WTC11 (cell line): ENCODE data around the gene FASN. TPM values are rescaled to one million over a fixed set of nuclear protein-coding genes. Genes with fewer than 3 reads are reported as not detected.

Experiments used
- ATAC-seq: fragments of 200-7000 bp; cut with Tn5 transposase; 2 replicates; pipeline ENCODE4 v1.10.0; 2021; ENCODE audit warnings: mild to moderate bottlenecking, moderate library complexity
- CTCF ChIA-PET: fragments of 300-600 bp; sonication (Branson Sonifier 250); formaldehyde crosslinking; loops from one replicate; lab custom pipeline; 2021; ENCODE audit warnings: antibody characterized with exemption; lab: Charles Lee
- POLR2A ChIA-PET: fragments of 350-600 bp; sonication (Branson Sonifier 250); formaldehyde crosslinking; loops from one replicate; lab custom pipeline; 2021; ENCODE audit warnings: antibody characterized with exemption; lab: Charles Lee
- DNase-seq: peaks from one replicate; pipeline ENCODE4 v3.0.0; 2021; ENCODE audit warnings: low spot score
- H3K27ac Mint-ChIP-seq: 2 replicates; pipeline ENCODE4 v1.8.0; 2021; ENCODE audit warnings: mixed read lengths
- H3K27me3 Mint-ChIP-seq: 2 replicates; pipeline ENCODE4 v1.8.0; 2021; ENCODE audit warnings: low read depth, mild to moderate bottlenecking, moderate library complexity, mixed read lengths
- H3K36me3 Mint-ChIP-seq: 2 replicates; pipeline ENCODE4 v1.8.0; 2021; ENCODE audit warnings: mixed read lengths
- H3K4me1 Mint-ChIP-seq: 2 replicates; pipeline ENCODE4 v1.8.0; 2022; ENCODE audit warnings: mixed read lengths
- H3K4me3 Mint-ChIP-seq: 2 replicates; pipeline ENCODE4 v1.8.0; 2021; ENCODE audit warnings: mild to moderate bottlenecking, moderate library complexity, mixed read lengths
- H3K9me3 Mint-ChIP-seq: 2 replicates; pipeline ENCODE4 v1.8.0; 2021; ENCODE audit warnings: mixed read lengths
- CBFB ChIP-seq: sonication (generic); formaldehyde crosslinking; IDR thresholded peaks from 2 replicates; pipeline ENCODE4 v1.8.1; 2022; ENCODE audit warnings: mild to moderate bottlenecking, low read depth, missing genetic modification reagents
- CREM ChIP-seq: sonication (generic); formaldehyde crosslinking; IDR thresholded peaks from 2 replicates; pipeline ENCODE4 v1.8.1; 2022; ENCODE audit warnings: mild to moderate bottlenecking, missing genetic modification reagents, moderate library complexity
- ETV6 ChIP-seq: sonication (generic); formaldehyde crosslinking; IDR thresholded peaks from 2 replicates; pipeline ENCODE4 v1.8.1; 2022; ENCODE audit warnings: mild to moderate bottlenecking, missing genetic modification reagents
- KAT7 ChIP-seq: sonication (generic); formaldehyde crosslinking; IDR thresholded peaks from 2 replicates; pipeline ENCODE4 v1.8.1; 2023; ENCODE audit warnings: missing genetic modification reagents, mild to moderate bottlenecking, borderline replicate concordance
- NR1H2 ChIP-seq: sonication (generic); formaldehyde crosslinking; IDR thresholded peaks from 2 replicates; pipeline ENCODE4 v1.9.0; 2021; ENCODE audit warnings: mild to moderate bottlenecking, moderate library complexity, missing genetic modification reagents
- PRRX2 ChIP-seq: fragments of 250-450 bp; sonication (Bioruptor Pico); IDR thresholded peaks from 2 replicates; pipeline ENCODE4 v1.8.0; 2021; ENCODE audit warnings: mild to moderate bottlenecking
- SP1 ChIP-seq: sonication (generic); formaldehyde crosslinking; conservative IDR thresholded peaks from 2 replicates; pipeline ENCODE4 v1.8.1; 2022; ENCODE audit warnings: missing genetic modification reagents
- TCF7 ChIP-seq: sonication (generic); formaldehyde crosslinking; IDR thresholded peaks from 2 replicates; pipeline ENCODE4 v1.8.0; 2022; ENCODE audit warnings: mild to moderate bottlenecking, low read depth, missing genetic modification reagents, moderate library complexity
- ZNF317 ChIP-seq: sonication (generic); formaldehyde crosslinking; IDR thresholded peaks from 2 replicates; pipeline ENCODE4 v1.8.1; 2023; ENCODE audit warnings: low read depth, mild to moderate bottlenecking, moderate library complexity, missing genetic modification reagents, borderline replicate concordance
- total RNA-seq: library from RNA; stranded (reverse); gene quantifications from 3 replicates; pipeline ENCODE4 v1.2.3, GENCODE V29; 2021
- TF ChIP-seq, protein P1 (sequence below): sonication (generic); formaldehyde crosslinking; IDR thresholded peaks from 2 replicates; pipeline ENCODE4 v1.8.0; 2023; ENCODE audit warnings: missing genetic modification reagents
- TF ChIP-seq, protein P2 (sequence below): sonication (generic); formaldehyde crosslinking; IDR thresholded peaks from 2 replicates; pipeline ENCODE4 v1.8.1; 2022; ENCODE audit warnings: mild to moderate bottlenecking, missing genetic modification reagents, moderate library complexity, borderline replicate concordance
- TF ChIP-seq, protein P3 (sequence below): fragments of 250-450 bp; sonication (Bioruptor Pico); IDR thresholded peaks from 2 replicates; pipeline ENCODE4 v2.1.2; 2022; ENCODE audit warnings: mild to moderate bottlenecking, moderate library complexity
- TF ChIP-seq, protein P4 (sequence below): fragments of 250-450 bp; sonication (Bioruptor Pico); IDR thresholded peaks from 2 replicates; pipeline ENCODE4 v1.9.0; 2021; ENCODE audit warnings: mild to moderate bottlenecking, borderline replicate concordance
- TF ChIP-seq, protein P5 (sequence below): sonication (generic); formaldehyde crosslinking; IDR thresholded peaks from 2 replicates; pipeline ENCODE4 v1.8.1; 2022; ENCODE audit warnings: low read depth, missing genetic modification reagents, borderline replicate concordance
- TF ChIP-seq, protein P6 (sequence below): sonication (generic); formaldehyde crosslinking; IDR thresholded peaks from 2 replicates; pipeline ENCODE4 v1.8.0; 2022; ENCODE audit warnings: mild to moderate bottlenecking, missing genetic modification reagents

The FASN gene
- total RNA-seq, 1 experiment from 2014 or later = 742 TPM

DNA sequence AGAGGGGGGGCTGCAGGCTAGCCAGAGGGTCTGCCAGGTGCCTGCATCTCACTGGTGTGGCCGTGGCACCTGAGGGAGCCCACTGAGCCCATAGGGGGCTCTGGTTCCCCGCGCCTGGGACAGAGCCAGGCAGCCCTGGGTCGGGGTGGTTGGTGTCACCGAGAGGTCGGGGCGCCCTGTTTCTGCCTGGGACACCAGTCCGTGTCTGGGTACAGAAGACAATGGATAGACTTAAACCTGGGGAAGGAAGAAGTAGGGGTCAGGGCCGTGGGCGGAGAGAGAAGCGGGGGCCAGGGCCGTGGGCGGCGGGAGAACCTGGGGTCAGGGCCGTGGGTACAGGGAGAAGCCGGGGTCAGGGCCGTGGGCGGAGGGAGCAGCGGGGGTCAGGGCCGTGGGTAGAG, 49.5 kb downstream of the FASN start:
- Mint-ChIP-seq H3K36me3 (peaks cover 10% of the 10 kb centered on the region), H3K4me1 (peaks cover 6% of the 10 kb centered on the region), H3K9me3 (no peaks in the 10 kb centered on the region), H3K27ac (no peak overlapping the region), H3K4me3 (peak overlapping the region; percentile 35; the same call in 1 of the 2 replicates), H3K27me3 (no peaks in the 10 kb centered on the region)
- ATAC-seq (no peak), DNase-seq (no peak)
- ChIA-PET POLR2A (no interaction called here), CTCF (interaction anchor here (1.2 to 1.3 kb wide), 2 partner anchors 11 to 18 kb away, joined by 3 to 8 read pairs; partner anchors contain the start of gene DCXR)
- no peak for TF ChIP-seq CBFB (CRISPR knock-in tag)
- TF ChIP-seq PRRX2 (CRISPR knock-in tag) = no peak

DNA sequence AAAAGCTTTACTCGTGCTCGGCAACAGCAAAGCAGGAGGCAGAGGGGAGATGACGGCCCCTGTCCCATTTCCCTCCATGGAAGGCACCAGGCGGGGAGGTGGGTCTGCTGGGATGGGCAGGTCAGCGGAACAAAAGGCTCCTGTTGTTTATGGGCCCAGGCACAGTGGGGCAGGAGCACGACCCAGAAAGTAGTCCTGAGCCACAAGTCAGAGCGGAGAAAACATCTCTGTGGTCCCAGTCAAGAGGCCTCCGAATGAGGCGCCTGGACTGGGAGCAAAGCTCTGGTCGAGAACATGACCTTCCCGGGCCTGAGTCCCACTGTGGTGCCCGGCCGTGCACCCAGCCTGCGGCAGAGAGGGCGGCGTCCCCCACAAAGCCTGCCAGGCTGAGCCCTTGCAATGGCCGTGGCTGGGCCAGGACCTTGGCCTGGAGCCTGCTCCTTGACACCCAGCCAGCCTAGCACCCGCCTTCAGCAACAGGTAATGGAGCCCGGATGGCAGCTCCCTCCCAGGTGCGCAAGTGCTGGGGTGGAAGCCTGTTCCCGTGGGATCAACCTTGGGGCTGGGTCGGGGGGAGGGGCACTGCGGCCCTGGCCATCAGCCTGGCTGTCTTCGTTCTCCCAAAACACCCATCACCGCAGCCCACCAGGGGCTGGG, 50.0 kb downstream of the FASN start:
- CTCF ChIA-PET = interaction anchor here (1.2 to 1.3 kb wide), 2 partner anchors 10 to 17 kb away, joined by 3 to 8 read pairs; partner anchors contain the start of gene DCXR
- Mint-ChIP-seq H3K27me3 (no peaks in the 10 kb centered on the region), H3K4me3 (no peak overlapping the region), H3K36me3 (peaks cover 10% of the 10 kb centered on the region), H3K4me1 (peaks cover 11% of the 10 kb centered on the region), H3K27ac (peak overlapping the region; percentile 57; the same call in 1 of the 2 replicates), H3K9me3 (no peaks in the 10 kb centered on the region)
- DNase-seq (no peak), ATAC-seq (no peak)
- POLR2A ChIA-PET = no interaction called here
- no peak for TF ChIP-seq KAT7
- no peak for TF ChIP-seq NR1H2
- TF ChIP-seq, protein P1, sequence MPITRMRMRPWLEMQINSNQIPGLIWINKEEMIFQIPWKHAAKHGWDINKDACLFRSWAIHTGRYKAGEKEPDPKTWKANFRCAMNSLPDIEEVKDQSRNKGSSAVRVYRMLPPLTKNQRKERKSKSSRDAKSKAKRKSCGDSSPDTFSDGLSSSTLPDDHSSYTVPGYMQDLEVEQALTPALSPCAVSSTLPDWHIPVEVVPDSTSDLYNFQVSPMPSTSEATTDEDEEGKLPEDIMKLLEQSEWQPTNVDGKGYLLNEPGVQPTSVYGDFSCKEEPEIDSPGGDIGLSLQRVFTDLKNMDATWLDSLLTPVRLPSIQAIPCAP (CRISPR knock-in tag) = no peak
- no peak for TF ChIP-seq ETV6 (CRISPR knock-in tag)
- TF ChIP-seq, protein P2, sequence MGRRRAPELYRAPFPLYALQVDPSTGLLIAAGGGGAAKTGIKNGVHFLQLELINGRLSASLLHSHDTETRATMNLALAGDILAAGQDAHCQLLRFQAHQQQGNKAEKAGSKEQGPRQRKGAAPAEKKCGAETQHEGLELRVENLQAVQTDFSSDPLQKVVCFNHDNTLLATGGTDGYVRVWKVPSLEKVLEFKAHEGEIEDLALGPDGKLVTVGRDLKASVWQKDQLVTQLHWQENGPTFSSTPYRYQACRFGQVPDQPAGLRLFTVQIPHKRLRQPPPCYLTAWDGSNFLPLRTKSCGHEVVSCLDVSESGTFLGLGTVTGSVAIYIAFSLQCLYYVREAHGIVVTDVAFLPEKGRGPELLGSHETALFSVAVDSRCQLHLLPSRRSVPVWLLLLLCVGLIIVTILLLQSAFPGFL (CRISPR knock-in tag) = no peak
- TF ChIP-seq, protein P3, sequence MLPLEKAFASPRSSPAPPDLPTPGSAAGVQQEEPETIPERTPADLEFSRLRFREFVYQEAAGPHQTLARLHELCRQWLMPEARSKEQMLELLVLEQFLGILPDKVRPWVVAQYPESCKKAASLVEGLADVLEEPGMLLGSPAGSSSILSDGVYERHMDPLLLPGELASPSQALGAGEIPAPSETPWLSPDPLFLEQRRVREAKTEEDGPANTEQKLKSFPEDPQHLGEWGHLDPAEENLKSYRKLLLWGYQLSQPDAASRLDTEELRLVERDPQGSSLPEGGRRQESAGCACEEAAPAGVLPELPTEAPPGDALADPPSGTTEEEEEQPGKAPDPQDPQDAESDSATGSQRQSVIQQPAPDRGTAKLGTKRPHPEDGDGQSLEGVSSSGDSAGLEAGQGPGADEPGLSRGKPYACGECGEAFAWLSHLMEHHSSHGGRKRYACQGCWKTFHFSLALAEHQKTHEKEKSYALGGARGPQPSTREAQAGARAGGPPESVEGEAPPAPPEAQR (CRISPR knock-in tag) = no peak
- no peak for TF ChIP-seq SP1 (CRISPR knock-in tag)
- TF ChIP-seq TCF7 (CRISPR knock-in tag) = no peak
- no peak for TF ChIP-seq ZNF317 (CRISPR knock-in tag)

DNA sequence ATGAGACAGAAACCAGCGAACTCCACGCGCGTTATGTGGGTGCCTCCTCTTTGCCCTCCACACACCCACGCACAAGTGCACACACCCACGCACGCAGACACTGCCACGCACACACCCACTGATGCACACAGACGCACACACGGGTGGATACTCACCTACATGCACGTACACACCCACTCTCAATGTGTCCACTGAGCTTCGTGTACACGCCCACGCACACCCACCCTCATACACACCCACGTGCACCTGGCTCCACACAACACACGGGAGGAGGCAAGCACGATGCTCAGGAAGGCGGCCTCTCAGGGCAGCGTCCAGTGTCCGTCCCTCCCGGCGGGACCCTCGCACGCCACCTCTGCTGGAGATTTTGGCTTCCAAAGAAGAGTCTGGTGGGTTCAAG, 50.7 kb downstream of the FASN start:
- H3K36me3 Mint-ChIP-seq = peaks cover 10% of the 10 kb centered on the region
- TF ChIP-seq, protein P4, sequence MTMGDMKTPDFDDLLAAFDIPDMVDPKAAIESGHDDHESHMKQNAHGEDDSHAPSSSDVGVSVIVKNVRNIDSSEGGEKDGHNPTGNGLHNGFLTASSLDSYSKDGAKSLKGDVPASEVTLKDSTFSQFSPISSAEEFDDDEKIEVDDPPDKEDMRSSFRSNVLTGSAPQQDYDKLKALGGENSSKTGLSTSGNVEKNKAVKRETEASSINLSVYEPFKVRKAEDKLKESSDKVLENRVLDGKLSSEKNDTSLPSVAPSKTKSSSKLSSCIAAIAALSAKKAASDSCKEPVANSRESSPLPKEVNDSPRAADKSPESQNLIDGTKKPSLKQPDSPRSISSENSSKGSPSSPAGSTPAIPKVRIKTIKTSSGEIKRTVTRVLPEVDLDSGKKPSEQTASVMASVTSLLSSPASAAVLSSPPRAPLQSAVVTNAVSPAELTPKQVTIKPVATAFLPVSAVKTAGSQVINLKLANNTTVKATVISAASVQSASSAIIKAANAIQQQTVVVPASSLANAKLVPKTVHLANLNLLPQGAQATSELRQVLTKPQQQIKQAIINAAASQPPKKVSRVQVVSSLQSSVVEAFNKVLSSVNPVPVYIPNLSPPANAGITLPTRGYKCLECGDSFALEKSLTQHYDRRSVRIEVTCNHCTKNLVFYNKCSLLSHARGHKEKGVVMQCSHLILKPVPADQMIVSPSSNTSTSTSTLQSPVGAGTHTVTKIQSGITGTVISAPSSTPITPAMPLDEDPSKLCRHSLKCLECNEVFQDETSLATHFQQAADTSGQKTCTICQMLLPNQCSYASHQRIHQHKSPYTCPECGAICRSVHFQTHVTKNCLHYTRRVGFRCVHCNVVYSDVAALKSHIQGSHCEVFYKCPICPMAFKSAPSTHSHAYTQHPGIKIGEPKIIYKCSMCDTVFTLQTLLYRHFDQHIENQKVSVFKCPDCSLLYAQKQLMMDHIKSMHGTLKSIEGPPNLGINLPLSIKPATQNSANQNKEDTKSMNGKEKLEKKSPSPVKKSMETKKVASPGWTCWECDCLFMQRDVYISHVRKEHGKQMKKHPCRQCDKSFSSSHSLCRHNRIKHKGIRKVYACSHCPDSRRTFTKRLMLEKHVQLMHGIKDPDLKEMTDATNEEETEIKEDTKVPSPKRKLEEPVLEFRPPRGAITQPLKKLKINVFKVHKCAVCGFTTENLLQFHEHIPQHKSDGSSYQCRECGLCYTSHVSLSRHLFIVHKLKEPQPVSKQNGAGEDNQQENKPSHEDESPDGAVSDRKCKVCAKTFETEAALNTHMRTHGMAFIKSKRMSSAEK = no peak
- TF ChIP-seq CBFB (CRISPR knock-in tag) = no peak
- TF ChIP-seq, protein P5, sequence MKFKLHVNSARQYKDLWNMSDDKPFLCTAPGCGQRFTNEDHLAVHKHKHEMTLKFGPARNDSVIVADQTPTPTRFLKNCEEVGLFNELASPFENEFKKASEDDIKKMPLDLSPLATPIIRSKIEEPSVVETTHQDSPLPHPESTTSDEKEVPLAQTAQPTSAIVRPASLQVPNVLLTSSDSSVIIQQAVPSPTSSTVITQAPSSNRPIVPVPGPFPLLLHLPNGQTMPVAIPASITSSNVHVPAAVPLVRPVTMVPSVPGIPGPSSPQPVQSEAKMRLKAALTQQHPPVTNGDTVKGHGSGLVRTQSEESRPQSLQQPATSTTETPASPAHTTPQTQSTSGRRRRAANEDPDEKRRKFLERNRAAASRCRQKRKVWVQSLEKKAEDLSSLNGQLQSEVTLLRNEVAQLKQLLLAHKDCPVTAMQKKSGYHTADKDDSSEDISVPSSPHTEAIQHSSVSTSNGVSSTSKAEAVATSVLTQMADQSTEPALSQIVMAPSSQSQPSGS = no peak
- TF ChIP-seq CREM (CRISPR knock-in tag) = no peak
- TF ChIP-seq, protein P6, sequence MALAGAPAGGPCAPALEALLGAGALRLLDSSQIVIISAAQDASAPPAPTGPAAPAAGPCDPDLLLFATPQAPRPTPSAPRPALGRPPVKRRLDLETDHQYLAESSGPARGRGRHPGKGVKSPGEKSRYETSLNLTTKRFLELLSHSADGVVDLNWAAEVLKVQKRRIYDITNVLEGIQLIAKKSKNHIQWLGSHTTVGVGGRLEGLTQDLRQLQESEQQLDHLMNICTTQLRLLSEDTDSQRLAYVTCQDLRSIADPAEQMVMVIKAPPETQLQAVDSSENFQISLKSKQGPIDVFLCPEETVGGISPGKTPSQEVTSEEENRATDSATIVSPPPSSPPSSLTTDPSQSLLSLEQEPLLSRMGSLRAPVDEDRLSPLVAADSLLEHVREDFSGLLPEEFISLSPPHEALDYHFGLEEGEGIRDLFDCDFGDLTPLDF = no peak
- TF ChIP-seq, all 79 proteins: peak for 0
- no peaks in the 10 kb centered on the region; the same call in 1 of the 2 replicates for H3K27me3 Mint-ChIP-seq
- CTCF ChIA-PET = interaction anchor here (1.2 to 1.3 kb wide), 2 partner anchors 10 to 17 kb away, joined by 3 to 8 read pairs; partner anchors contain the start of gene DCXR
- ATAC-seq (no peak), DNase-seq (no peak)
- H3K27ac Mint-ChIP-seq = peak overlapping the region; percentile 57; the same call in 1 of the 2 replicates
- H3K4me3 Mint-ChIP-seq = no peak overlapping the region
- POLR2A ChIA-PET = no interaction called here
- no peaks in the 10 kb centered on the region for H3K9me3 Mint-ChIP-seq
- H3K4me1 Mint-ChIP-seq = peaks cover 16% of the 10 kb centered on the region
